Measurements from ENCODE around the gene MGLL.

MGLL gene

DNA sequence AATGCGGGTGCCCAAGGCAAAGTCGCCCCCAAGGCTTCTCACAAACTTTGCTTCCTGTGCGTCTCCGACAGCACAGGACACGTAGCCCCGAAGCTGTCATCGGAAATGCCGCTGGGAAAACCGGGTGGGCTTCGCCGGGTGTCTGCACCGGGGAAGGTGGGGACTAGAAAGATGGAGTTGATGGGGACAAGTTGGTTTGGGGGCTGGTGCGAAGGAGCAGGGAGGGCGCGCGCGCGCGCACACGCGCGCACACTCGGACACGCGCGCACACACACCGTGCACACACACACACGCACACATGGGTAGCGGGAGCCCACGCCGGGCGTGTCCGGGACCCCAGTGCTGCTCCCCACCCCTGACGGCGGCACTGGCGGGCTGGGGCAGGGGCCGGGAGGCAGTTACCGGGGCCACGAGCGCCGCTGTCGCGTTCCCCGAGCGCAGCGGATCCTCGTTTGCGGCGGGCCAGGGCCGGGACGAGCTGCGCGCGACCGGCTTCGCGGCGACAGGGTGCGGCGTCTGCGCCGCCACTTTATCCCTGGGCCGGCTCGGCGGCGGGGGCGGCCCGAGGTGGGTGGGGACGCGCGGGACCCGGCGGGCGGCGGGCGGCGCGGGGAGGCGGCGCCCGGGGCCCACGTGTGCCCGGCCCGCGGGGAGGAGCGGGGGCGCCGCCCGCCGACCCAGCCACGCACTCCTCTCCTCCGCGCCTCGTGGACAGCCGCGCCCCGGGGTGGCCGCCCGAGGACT lies 539 bp upstream of the MGLL start:
- H3K9me3 Mint-ChIP-seq = no peaks in the 10 kb centered on the region
- no peak overlapping the region for H3K27ac Mint-ChIP-seq
- peak overlapping the region; percentile 76 for H3K4me3 Mint-ChIP-seq
- H3K36me3 Mint-ChIP-seq = no peaks in the 10 kb centered on the region
- H3K27me3 Mint-ChIP-seq = peaks cover 36% of the 10 kb centered on the region
- H3K4me1 Mint-ChIP-seq = peaks cover 6% of the 10 kb centered on the region

DNA sequence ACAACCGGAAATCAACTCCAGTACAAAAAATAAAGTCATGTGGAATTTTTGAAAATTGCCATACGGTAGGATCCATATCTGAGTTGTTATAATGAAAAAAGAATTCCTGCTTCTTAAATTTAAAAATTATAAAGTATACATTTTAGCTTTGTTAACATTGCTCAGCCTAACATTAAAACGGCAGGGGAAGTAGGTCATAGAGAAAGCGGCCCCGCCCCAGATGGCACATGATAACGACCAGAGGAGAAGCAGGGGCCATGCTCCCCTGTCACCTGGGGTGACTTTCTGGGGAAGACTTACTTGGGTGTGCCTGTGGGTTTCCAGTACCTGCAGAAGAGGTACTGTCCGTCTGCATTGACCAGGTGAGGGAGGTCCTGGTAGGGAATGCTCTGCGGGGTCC lies 921 bp downstream of the MGLL start:
- no peak overlapping the region for H3K27ac Mint-ChIP-seq
- H3K4me1 Mint-ChIP-seq = peaks cover 6% of the 10 kb centered on the region
- H3K36me3 Mint-ChIP-seq = no peaks in the 10 kb centered on the region
- H3K4me3 Mint-ChIP-seq = no peak overlapping the region
- no peaks in the 10 kb centered on the region for H3K9me3 Mint-ChIP-seq
- peaks cover 32% of the 10 kb centered on the region for H3K27me3 Mint-ChIP-seq

DNA sequence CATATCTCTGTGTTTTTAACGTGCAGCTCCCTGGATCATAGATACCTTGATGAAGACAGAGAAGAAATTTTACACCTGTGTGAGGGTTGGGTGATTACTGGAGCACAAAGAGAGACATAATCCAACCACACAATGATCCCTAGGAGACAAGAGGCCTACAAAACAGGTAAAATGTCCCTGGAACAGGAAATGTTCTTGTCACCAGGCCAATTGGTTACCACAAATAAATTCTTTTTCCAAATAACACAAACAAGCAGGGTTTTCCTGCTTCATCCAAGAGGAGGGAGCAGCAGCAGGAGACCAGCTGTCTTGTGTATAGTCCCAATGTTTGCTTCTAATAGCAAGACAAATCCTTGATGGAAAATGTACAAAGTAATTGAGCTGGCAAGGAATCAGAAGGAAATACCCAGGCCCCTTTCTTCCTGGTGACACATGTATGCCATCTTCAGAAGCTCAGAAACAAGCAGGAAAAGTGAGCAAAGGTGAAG lies 1.4 kb downstream of the MGLL start:
- H3K9me3 Mint-ChIP-seq = no peaks in the 10 kb centered on the region
- H3K36me3 Mint-ChIP-seq = no peaks in the 10 kb centered on the region
- peaks cover 6% of the 10 kb centered on the region for H3K4me1 Mint-ChIP-seq
- peaks cover 31% of the 10 kb centered on the region for H3K27me3 Mint-ChIP-seq
- H3K27ac Mint-ChIP-seq = no peak overlapping the region
- no peak overlapping the region for H3K4me3 Mint-ChIP-seq

DNA sequence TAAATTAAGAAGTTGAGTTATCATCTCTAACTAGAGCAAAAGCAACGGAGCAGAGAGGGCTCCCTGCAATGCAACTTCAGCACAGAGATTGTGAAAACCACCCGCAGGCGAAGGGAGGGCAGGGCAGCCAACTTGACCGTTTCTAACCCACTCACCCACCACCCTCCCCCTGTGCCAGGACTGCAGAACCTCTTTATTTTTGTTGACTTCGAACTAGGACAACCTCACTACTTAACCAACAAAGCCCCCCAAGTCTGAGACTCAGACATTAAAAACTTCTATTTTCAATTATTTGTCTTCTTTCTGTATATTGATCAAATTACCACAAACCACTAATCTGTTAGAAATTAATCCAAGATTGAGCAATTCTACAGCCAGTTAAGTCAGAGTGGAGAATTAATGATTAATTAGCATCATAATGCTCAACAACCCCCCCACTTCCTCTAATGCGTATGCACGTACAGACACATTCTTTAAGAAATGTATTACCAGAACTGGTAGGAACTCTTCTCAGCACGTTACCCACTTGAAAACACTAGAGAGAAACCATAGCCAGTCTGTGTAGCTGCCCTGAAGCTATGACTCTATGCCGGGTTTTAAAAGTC lies 2.0 kb downstream of the MGLL start:
- H3K27me3 Mint-ChIP-seq = peaks cover 31% of the 10 kb centered on the region
- no peaks in the 10 kb centered on the region for H3K9me3 Mint-ChIP-seq
- H3K36me3 Mint-ChIP-seq = no peaks in the 10 kb centered on the region
- H3K4me1 Mint-ChIP-seq = peaks cover 6% of the 10 kb centered on the region
- peak overlapping the region; percentile 18 for H3K27ac Mint-ChIP-seq
- H3K4me3 Mint-ChIP-seq = no peak overlapping the region

DNA sequence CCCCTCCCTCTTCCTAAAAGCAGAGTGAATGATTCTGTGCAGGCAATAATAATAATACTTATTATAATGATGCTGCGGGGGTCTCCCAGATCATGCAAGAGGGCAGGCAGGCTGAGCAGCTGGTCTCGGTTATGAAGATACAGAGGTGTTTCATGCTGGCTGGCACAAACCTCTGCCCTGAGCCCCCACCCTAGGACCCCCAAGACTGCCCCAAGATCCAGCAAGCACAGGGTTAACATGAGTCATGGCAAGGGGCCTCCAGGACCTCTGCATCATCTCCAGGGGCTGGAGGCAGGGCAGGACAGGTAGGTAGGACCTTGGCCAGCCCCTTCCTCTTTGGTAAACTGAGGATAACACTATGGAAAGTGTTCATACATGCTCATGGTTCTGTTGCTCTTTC lies 2.7 kb downstream of the MGLL start:
- no peak overlapping the region for H3K27ac Mint-ChIP-seq
- no peaks in the 10 kb centered on the region for H3K36me3 Mint-ChIP-seq
- H3K4me1 Mint-ChIP-seq = peaks cover 6% of the 10 kb centered on the region
- no peak overlapping the region for H3K4me3 Mint-ChIP-seq
- H3K27me3 Mint-ChIP-seq = peaks cover 31% of the 10 kb centered on the region
- no peaks in the 10 kb centered on the region for H3K9me3 Mint-ChIP-seq

DNA sequence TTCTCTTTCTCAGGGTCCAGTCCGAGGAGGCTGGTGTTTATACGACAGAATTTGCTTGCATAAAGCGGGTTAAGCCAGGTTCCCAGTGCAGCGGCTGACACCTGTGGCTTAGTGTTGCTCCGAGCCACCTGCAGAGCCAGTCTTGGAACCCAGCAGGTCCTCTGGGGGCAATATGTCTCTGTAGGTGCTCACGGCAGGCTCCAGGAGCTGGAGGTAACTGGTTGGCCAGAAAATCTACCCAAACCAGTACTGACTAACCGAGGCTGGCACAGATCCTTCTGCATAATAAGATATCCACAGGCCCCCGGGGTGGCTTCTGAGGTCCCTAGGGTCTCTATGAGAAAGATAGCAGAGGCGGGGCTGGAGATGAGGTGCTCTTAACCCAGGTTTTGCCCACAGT lies 3.2 kb downstream of the MGLL start:
- Mint-ChIP-seq H3K36me3 (no peaks in the 10 kb centered on the region), H3K4me3 (no peak overlapping the region), H3K27ac (no peak overlapping the region), H3K9me3 (no peaks in the 10 kb centered on the region), H3K4me1 (peaks cover 6% of the 10 kb centered on the region), H3K27me3 (peaks cover 25% of the 10 kb centered on the region)

DNA sequence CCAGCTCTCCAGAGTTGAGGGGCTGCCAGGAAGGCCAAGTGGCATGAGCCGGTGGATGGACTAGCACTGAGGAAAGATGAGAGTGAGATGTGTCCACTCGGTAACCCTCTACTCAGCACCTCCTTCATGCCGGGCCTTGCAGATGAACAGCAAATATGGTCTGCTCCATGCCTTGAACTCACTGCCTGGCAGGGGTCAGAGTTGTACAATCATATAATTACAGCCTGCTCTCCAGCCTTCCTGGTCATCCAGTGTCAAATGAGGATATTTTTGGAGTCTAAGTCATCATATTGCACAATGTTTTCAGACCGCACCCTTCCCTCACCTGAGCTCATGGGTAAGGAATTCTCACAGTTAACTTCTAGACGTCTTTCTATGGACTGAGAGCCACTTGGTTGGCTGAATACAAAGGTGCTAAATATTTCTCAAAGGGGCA lies 4.9 kb downstream of the MGLL start:
- no peak overlapping the region for H3K4me3 Mint-ChIP-seq
- H3K36me3 Mint-ChIP-seq = no peaks in the 10 kb centered on the region
- H3K9me3 Mint-ChIP-seq = no peaks in the 10 kb centered on the region
- H3K27me3 Mint-ChIP-seq = peaks cover 20% of the 10 kb centered on the region
- no peak overlapping the region for H3K27ac Mint-ChIP-seq
- no peaks in the 10 kb centered on the region for H3K4me1 Mint-ChIP-seq

DNA sequence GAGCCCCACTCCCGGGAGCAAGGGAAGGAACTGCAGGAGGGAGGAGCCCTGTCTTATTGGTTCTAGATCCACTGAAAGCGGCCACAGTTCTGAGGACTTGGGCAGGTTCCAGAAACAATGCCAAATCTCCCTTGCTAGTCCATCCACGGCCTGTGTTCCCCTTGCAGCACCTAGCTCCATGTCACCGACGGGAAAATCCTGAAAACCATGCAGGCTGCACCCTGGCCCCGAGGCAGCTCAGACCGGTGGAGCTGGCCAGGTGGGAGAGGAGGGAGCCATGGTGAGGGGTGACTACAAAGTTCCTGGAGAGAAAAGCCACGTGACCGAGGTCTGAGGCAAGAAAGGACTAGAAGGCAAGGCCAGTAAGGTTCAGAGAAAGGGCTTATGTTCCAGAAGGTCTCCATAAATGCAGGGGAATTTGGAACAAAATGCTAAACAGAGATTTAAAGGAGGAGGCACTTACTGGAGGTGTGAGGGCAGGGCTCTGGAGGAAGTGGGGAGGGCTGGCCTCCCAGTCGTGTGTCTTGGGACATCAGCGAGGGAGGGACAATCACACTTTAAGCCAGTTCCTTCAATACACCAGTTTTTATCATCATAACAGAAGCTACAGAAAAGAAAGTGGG lies 5.4 kb downstream of the MGLL start:
- H3K4me1 Mint-ChIP-seq = no peaks in the 10 kb centered on the region
- no peak overlapping the region for H3K4me3 Mint-ChIP-seq
- H3K9me3 Mint-ChIP-seq = no peaks in the 10 kb centered on the region
- H3K27ac Mint-ChIP-seq = no peak overlapping the region
- H3K27me3 Mint-ChIP-seq = peaks cover 17% of the 10 kb centered on the region
- no peaks in the 10 kb centered on the region for H3K36me3 Mint-ChIP-seq

DNA sequence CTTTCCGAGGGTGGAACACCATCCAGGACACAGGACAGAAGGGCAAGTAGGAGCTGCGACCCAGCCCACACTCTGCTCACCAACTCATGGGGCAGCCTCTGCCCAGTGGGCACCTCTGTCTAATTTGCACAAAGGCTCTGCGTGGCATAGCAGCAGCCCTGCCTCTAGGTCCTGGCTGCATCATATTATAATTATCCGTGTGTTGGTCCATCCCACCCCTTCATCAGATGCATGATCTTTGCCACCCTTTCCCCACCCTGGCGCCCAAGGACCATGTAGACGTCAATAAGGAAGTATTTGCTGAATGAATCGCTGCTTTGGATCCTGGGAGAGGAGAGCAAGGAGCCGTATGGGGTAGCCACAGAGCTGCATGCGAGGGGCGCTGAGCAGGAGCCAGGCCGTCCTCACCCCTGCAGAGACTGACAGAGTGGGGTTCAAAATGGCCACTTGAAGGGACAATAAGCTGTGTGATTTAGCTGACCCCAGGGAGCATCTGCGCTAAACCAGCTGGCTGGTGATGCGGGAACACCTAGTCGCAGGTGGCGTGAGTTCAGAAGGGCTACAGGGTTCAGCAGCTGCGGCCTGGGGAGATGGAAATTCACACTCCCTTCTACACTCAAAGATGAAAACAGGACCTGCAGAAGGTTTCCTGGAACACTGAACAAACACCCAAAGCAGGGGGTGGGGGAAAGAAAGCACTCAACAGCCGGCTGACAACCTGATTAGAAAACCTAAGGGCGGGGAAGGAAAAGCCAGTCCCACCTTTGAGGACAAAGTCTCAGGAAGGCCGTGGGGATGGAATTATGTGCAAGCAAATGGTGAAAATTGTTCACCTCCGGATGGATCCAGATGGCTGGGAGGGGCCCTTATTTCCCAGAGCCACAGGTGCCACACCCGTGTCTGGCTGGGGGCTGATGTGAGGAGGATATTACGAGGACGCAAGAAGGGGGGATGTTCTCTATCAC lies 6.4 kb downstream of the MGLL start:
- H3K27me3 Mint-ChIP-seq = peaks cover 11% of the 10 kb centered on the region
- H3K36me3 Mint-ChIP-seq = no peaks in the 10 kb centered on the region
- H3K27ac Mint-ChIP-seq = no peak overlapping the region
- H3K9me3 Mint-ChIP-seq = no peaks in the 10 kb centered on the region
- no peaks in the 10 kb centered on the region for H3K4me1 Mint-ChIP-seq
- no peak overlapping the region for H3K4me3 Mint-ChIP-seq

DNA sequence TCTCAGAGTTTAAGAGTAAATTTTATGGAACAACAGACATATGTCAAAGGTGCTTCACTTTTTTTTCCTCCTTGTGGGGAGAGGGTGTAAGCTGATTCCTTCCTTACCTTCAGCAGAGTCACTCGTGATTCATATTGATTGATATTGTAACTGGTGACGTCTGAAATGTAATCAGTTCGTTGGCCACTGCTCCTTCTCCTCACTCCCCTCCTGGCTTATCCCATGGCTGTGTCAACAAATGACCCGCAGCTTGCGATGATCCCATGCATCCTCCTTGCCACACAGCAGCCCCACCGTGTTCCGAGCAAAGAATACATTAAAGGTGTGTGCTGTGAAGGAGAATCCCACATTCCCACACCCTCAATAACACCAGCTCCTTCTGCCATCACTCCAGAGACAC lies 7.3 kb downstream of the MGLL start:
- Mint-ChIP-seq H3K9me3 (no peaks in the 10 kb centered on the region), H3K27ac (no peak overlapping the region), H3K4me1 (no peaks in the 10 kb centered on the region), H3K36me3 (no peaks in the 10 kb centered on the region), H3K4me3 (no peak overlapping the region), H3K27me3 (peaks cover 8% of the 10 kb centered on the region)

DNA sequence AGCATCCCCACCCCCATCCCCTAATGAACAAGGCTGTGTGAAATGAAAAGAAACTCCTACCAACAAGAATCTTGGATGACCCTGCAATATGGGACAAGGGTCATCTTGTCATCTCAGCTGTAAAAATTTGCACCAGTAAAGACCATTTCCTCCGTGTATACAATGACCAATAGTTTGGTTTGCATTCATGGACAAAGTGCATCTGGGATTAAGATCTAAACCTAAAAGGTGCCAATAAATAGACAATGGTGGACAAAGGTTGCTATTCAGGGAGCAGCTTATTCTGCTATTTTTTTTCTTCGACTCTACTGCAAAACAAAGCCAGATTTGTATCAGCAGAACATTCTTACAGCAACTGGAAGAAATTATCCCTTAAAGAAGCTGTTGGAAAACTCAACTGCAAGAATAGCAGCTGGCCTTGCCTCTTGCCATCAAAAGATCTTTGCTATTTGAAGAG lies 8.0 kb downstream of the MGLL start:
- Mint-ChIP-seq H3K36me3 (no peaks in the 10 kb centered on the region), H3K4me1 (no peaks in the 10 kb centered on the region), H3K9me3 (no peaks in the 10 kb centered on the region), H3K4me3 (no peak overlapping the region), H3K27ac (no peak overlapping the region), H3K27me3 (peaks cover 5% of the 10 kb centered on the region)

DNA sequence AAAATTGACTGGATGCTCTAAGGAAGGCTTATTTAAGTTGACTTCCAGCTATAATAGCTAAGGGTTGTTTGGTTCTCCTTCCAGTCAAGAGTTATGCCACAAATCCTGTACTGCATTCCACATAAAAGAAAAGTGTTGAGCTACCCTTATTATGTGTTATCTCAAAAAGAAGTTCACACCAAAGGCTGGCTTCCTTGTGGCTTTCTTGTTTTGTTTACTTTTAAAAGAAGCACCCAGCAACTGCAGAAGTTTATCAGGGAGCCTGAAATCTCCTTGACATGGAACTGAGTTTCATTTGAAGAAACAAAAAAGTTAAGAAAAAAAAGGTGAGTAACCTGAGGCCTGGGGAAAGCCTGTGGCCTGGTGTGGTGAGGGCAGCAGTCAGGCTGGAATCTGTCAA lies 10.2 kb downstream of the MGLL start:
- no peak overlapping the region for H3K27ac Mint-ChIP-seq
- H3K9me3 Mint-ChIP-seq = no peaks in the 10 kb centered on the region
- H3K27me3 Mint-ChIP-seq = peaks cover 4% of the 10 kb centered on the region
- no peak overlapping the region for H3K4me3 Mint-ChIP-seq
- H3K4me1 Mint-ChIP-seq = peaks cover under 1% of the 10 kb centered on the region
- H3K36me3 Mint-ChIP-seq = no peaks in the 10 kb centered on the region

DNA sequence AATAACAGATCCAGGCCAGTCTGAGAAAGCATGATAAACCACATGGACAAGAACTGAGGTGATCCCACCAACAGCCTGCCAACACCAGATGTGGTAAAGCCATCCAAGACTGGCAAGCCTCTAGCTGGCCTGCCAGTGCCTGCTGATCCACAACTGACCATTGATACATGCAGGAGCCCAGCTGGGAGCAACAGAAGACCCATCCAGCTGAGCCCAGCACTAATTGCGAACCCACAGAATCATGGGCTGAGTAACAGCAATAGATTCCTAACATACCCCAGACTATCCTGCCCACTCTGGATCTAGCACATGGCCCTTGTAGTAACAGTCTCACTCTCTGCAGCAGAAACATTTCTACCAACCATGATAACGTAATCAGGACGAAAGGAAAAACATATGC lies 10.6 kb downstream of the MGLL start:
- no peaks in the 10 kb centered on the region for H3K36me3 Mint-ChIP-seq
- H3K4me3 Mint-ChIP-seq = no peak overlapping the region
- H3K4me1 Mint-ChIP-seq = peaks cover 4% of the 10 kb centered on the region
- H3K27me3 Mint-ChIP-seq = peaks cover 4% of the 10 kb centered on the region
- no peaks in the 10 kb centered on the region for H3K9me3 Mint-ChIP-seq
- H3K27ac Mint-ChIP-seq = no peak overlapping the region

DNA sequence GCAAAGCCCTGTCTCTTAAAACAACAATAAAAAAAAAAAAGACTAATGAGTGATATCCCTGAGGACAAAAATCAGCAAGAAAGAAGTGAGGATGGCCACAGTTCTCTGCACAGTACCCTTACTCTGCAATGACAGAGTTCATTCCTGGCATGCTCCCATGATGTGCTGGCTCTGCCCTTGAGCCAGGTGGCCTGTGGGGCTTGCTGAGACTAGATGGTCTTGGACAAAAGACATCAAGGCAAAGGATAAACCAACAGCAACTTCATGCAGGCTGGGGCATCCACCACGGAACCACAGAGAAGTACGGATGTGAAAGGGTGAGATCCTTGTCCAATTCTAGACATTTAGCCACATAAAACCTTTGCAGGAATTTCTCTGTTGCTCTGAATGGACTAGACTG lies 12.7 kb downstream of the MGLL start:
- no peak overlapping the region for H3K4me3 Mint-ChIP-seq
- H3K27ac Mint-ChIP-seq = no peak overlapping the region
- H3K36me3 Mint-ChIP-seq = no peaks in the 10 kb centered on the region
- peaks cover 4% of the 10 kb centered on the region for H3K27me3 Mint-ChIP-seq
- no peaks in the 10 kb centered on the region for H3K9me3 Mint-ChIP-seq
- H3K4me1 Mint-ChIP-seq = peaks cover 4% of the 10 kb centered on the region

DNA sequence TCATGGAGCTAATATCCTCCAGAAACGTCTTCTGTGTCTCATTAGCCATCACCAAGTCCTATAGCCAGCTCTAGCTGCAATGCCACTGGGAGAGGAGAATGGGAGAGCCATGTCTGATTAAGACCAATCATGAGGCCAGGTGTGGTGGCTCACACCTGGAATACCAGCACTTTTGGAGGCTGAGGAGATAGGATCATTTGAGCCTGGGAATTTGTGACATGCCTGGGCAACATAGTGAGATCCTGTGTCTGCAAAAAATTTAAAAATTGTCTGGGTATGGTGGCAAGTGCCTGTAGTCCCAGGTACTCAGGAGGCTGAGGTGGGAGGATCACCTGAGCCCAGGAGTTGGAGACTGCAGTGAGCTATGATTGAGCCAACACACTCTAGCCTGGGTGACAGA lies 13.1 kb downstream of the MGLL start:
- Mint-ChIP-seq H3K36me3 (no peaks in the 10 kb centered on the region), H3K4me1 (peaks cover 4% of the 10 kb centered on the region), H3K27ac (no peak overlapping the region), H3K9me3 (no peaks in the 10 kb centered on the region), H3K4me3 (no peak overlapping the region), H3K27me3 (peaks cover 4% of the 10 kb centered on the region)

All from activated naive CD4-positive, alpha-beta T cell treated with anti-CD3 and anti-CD28 coated beads, Interleukin-2, amount 50 U/mL, for 24 hours (primary cell).